H9 (cell line): ENCODE measurements around the gene KIF18B. TPM values are rescaled to one million over a fixed set of nuclear protein-coding genes. Genes with fewer than 3 reads are reported as not detected.

Source experiments
- DNase-seq: peaks from one replicate; pipeline ENCODE4 v3.0.0-alpha.2; 2017
- H2AFZ ChIP-seq: one replicate; pipeline ENCODE4 v1.6.1; 2013; ENCODE audit warnings: mild to moderate bottlenecking, low read length, control low read depth, moderate library complexity
- H2AK5ac ChIP-seq: 2 replicates; pipeline ENCODE4 v1.6.1; 2013; ENCODE audit warnings: low read length, control low read depth, mixed read lengths; ENCODE audit not compliant: insufficient read length
- H2BK120ac ChIP-seq: one replicate; pipeline ENCODE4 v1.6.1; 2013; ENCODE audit warnings: low read depth, mild to moderate bottlenecking, low read length, control low read depth, inconsistent platforms; ENCODE audit not compliant: poor library complexity, severe bottlenecking
- H2BK12ac ChIP-seq: 2 replicates; pipeline ENCODE4 v1.6.1; 2013; ENCODE audit warnings: low read length, control low read depth, mixed read lengths, low read depth; ENCODE audit not compliant: insufficient read length
- H2BK15ac ChIP-seq: 2 replicates; pipeline ENCODE4 v1.6.1; 2013; ENCODE audit warnings: low read depth, low read length, control low read depth
- H2BK20ac ChIP-seq: one replicate; pipeline ENCODE4 v1.6.1; 2013; ENCODE audit warnings: low read depth, mild to moderate bottlenecking, low read length, control low read depth, inconsistent platforms; ENCODE audit not compliant: poor library complexity, severe bottlenecking
- H2BK5ac ChIP-seq: 2 replicates; pipeline ENCODE4 v1.6.1; 2013; ENCODE audit warnings: low read length, control low read depth, mixed read lengths; ENCODE audit not compliant: insufficient read length
- H3K14ac ChIP-seq: 2 replicates; pipeline ENCODE4 v1.6.1; 2013; ENCODE audit warnings: low read length, control low read depth; ENCODE audit not compliant: insufficient read depth
- H3K18ac ChIP-seq: 2 replicates; pipeline ENCODE4 v1.6.1; 2013; ENCODE audit warnings: low read depth, mild to moderate bottlenecking, mixed read lengths, low read length, control low read depth; ENCODE audit not compliant: insufficient read length
- H3K23ac ChIP-seq: 2 replicates; pipeline ENCODE4 v1.6.1; 2013; ENCODE audit warnings: low read length, control low read depth, mixed read lengths, low read depth; ENCODE audit not compliant: insufficient read length
- H3K23me2 ChIP-seq: 2 replicates; pipeline ENCODE4 v1.6.1; 2013; ENCODE audit warnings: low read depth, mild to moderate bottlenecking, mixed read lengths, low read length, control low read depth; ENCODE audit not compliant: insufficient read length, poor library complexity, severe bottlenecking
- H3K27ac ChIP-seq: 2 replicates; pipeline ENCODE4 v1.5.1; 2013; ENCODE audit warnings: low read length, control low read depth, mixed read lengths, low read depth; ENCODE audit not compliant: insufficient read length
- H3K27me3 ChIP-seq: 2 replicates; pipeline ENCODE4 v1.6.1; 2013; ENCODE audit warnings: low read length, control low read depth, inconsistent platforms; ENCODE audit not compliant: insufficient read depth
- H3K4ac ChIP-seq: 2 replicates; pipeline ENCODE4 v1.6.1; 2013; ENCODE audit warnings: low read depth, mild to moderate bottlenecking, control low read depth, inconsistent platforms, low read length, moderate library complexity
- H3K4me1 ChIP-seq: 2 replicates; pipeline ENCODE4 v1.6.1; 2013; ENCODE audit warnings: low read length, control low read depth, inconsistent platforms; ENCODE audit not compliant: insufficient read depth
- H3K4me2 ChIP-seq: 2 replicates; pipeline ENCODE4 v1.6.1; 2013; ENCODE audit warnings: low read length, control low read depth, mixed read lengths; ENCODE audit not compliant: insufficient read length, insufficient read depth
- H3K56ac ChIP-seq: 2 replicates; pipeline ENCODE4 v1.6.1; 2013; ENCODE audit warnings: low read depth, mild to moderate bottlenecking, mixed read lengths, low read length, control low read depth; ENCODE audit not compliant: insufficient read length
- H3K79me1 ChIP-seq: 2 replicates; pipeline ENCODE4 v1.6.1; 2013; ENCODE audit warnings: low read depth, mild to moderate bottlenecking, moderate library complexity, low read length, control low read depth, inconsistent platforms; ENCODE audit not compliant: insufficient read depth, poor library complexity, severe bottlenecking
- H3K79me2 ChIP-seq: 2 replicates; pipeline ENCODE4 v1.6.1; 2013; ENCODE audit warnings: low read length, control low read depth, inconsistent platforms; ENCODE audit not compliant: insufficient read depth
- H3K9ac ChIP-seq: 2 replicates; pipeline ENCODE4 v1.6.1; 2013; ENCODE audit warnings: low read length, control low read depth, mixed read lengths; ENCODE audit not compliant: insufficient read length; ENCODE audit errors: extremely low read depth
- H3K9me3 ChIP-seq: one replicate; pipeline ENCODE4 v1.6.1; 2013; ENCODE audit warnings: low read depth, low read length, inconsistent platforms; ENCODE audit not compliant: control insufficient read depth
- H3T11ph ChIP-seq: one replicate; pipeline ENCODE4 v1.6.1; 2013; ENCODE audit warnings: mild to moderate bottlenecking, low read length, control low read depth, inconsistent platforms
- H4K20me1 ChIP-seq: one replicate; pipeline ENCODE4 v1.6.1; 2013; ENCODE audit not compliant: control insufficient read depth, insufficient read length, insufficient read depth
- H4K5ac ChIP-seq: 2 replicates; pipeline ENCODE4 v1.6.1; 2013; ENCODE audit warnings: low read depth, mild to moderate bottlenecking, mixed read lengths, low read length, control low read depth; ENCODE audit not compliant: insufficient read length
- H4K8ac ChIP-seq: replicated peaks from 2 replicates; pipeline ENCODE4 v1.6.1; 2013; ENCODE audit warnings: low read length, control low read depth, mixed read lengths, low read depth; ENCODE audit not compliant: insufficient read length
- H4K91ac ChIP-seq: 2 replicates; pipeline ENCODE4 v1.6.1; 2013; ENCODE audit warnings: low read depth, mild to moderate bottlenecking, moderate library complexity, mixed read lengths, low read length, control low read depth; ENCODE audit not compliant: insufficient read length
- H3K27ac Mint-ChIP-seq, 3 experiments: 2 replicates in 2 of 3; 3 replicates in 1 of 3; pipeline ENCODE4 v1.8.0; 2020 to 2021; ENCODE audit warnings: mixed read lengths in 3 of 3, mild to moderate bottlenecking in 1 of 3, moderate library complexity in 1 of 3
- H3K27me3 Mint-ChIP-seq: 2 replicates; pipeline ENCODE4 v1.8.0; 2021; ENCODE audit warnings: low read depth, mild to moderate bottlenecking, moderate library complexity, mixed read lengths
- H3K36me3 Mint-ChIP-seq, 3 experiments: 2 replicates in 2 of 3; 3 replicates in 1 of 3; pipeline ENCODE4 v1.8.0; 2020 to 2021; ENCODE audit warnings: low read depth in 3 of 3, mixed read lengths in 3 of 3; ENCODE audit not compliant: insufficient read depth in 1 of 3
- H3K4me1 Mint-ChIP-seq, 2 experiments: 2 replicates each; pipeline ENCODE4 v1.8.0; 2020; ENCODE audit warnings: mixed read lengths in 2 of 2
- H3K4me3 Mint-ChIP-seq, 2 experiments: 2 replicates in 1 of 2; 3 replicates in 1 of 2; pipeline ENCODE4 v1.8.0; 2020 to 2021; ENCODE audit warnings: mild to moderate bottlenecking in 2 of 2, mixed read lengths in 2 of 2, moderate library complexity in 1 of 2
- H3K9me3 Mint-ChIP-seq, 2 experiments: 2 replicates in 1 of 2; 3 replicates in 1 of 2; pipeline ENCODE4 v1.8.0; 2020; ENCODE audit warnings: mild to moderate bottlenecking in 2 of 2, mixed read lengths in 2 of 2, moderate library complexity in 1 of 2
- CTCF ChIP-seq: fragments of 200-600 bp; sonication (generic); conservative IDR thresholded peaks from 3 replicates; pipeline ENCODE4 v1.8.0; 2021; ENCODE audit warnings: antibody characterized with exemption, mild to moderate bottlenecking
- WGBS: extraction: QIAGEN DNeasy Blood & Tissue Kit; methylation state at CpG from one replicate; pipeline ENCODE4 v1.1.7; 2013; ENCODE audit warnings: missing lambda C conversion rate, low lambda C conversion rate, mixed read lengths; ENCODE audit not compliant: insufficient read length; ENCODE audit errors: extremely low coverage; 5-methylcytosine and 5-hydroxymethylcytosine counted together
- total RNA-seq: library from RNA; stranded (reverse); gene quantifications from 2 replicates; pipeline ENCODE4 v1.2.1, GENCODE V29; 2021

KIF18B gene
- total RNA-seq, 1 experiment from 2014 or later, result 51.8 TPM

GRCh38 chr17:44988044-44988942 lies 40.7 kb upstream of the KIF18B start:
- no CpG with 5 or more reads among the region's 34 CpGs for WGBS
- H2BK20ac ChIP-seq, result no peak overlapping the region

More at GRCh38 chr17:44988044-44988942, 40.7 kb upstream of the KIF18B start:
- H3K9me3 Mint-ChIP-seq, result peaks cover 0 to 3% of the 10 kb centered on the region in 2 experiments; a peak in 2 of 5 replicates
- Histone ChIP-seq H3K79me1 (no peaks in the 10 kb centered on the region), H2BK120ac (no peak overlapping the region), H3K9ac (no peak overlapping the region), H3K27me3 (no peaks in the 10 kb centered on the region), H3K14ac (no peak overlapping the region), H3K27ac (no peak overlapping the region), H2AK5ac (no peak overlapping the region), H2AFZ (no peak overlapping the region), H4K8ac (no peak overlapping the region), H3K23me2 (no peaks in the 10 kb centered on the region), H3K4me2 (peak overlapping the region; percentile 38), H3T11ph (no peak overlapping the region), H3K23ac (no peak overlapping the region), H4K20me1 (no peaks in the 10 kb centered on the region), H3K18ac (peak overlapping the region; percentile 5), H2BK15ac (no peak overlapping the region), H3K79me2 (no peaks in the 10 kb centered on the region), H3K9me3 (no peaks in the 10 kb centered on the region), H4K91ac (no peak overlapping the region), H2BK12ac (no peak overlapping the region), H4K5ac (no peak overlapping the region), H3K56ac (no peak overlapping the region), H2BK5ac (no peak overlapping the region), H3K4ac (no peak overlapping the region), H3K4me1 (no peaks in the 10 kb centered on the region)
- peak overlapping the region in 1 of 3 experiments; percentile 55; a peak in 2 of 7 replicates for H3K27ac Mint-ChIP-seq
- DNase-seq, result peak; percentile 60
- peak overlapping the region in 1 of 2 experiments; percentile 4; a peak in 2 of 5 replicates for H3K4me3 Mint-ChIP-seq
- peaks cover 18 to 32% of the 10 kb centered on the region in 2 experiments for H3K4me1 Mint-ChIP-seq
- no peak for TF ChIP-seq CTCF
- no peaks in the 10 kb centered on the region; a peak in 1 of 7 replicates for H3K36me3 Mint-ChIP-seq
- peaks cover 13% of the 10 kb centered on the region for H3K27me3 Mint-ChIP-seq
